MCF 10A (cell line): ENCODE data around the gene AMZ1. TPM values are rescaled to one million over a fixed set of nuclear protein-coding genes. Genes with fewer than 3 reads are reported as not detected.

Experiments
- BruUV-seq: library from RNA; stranded (reverse); fragments of 400-500 nt; replicated peaks from 2 replicates; lab custom pipeline; 2021; lab: Mats Ljungman, UMichigan
- CTCF ChIA-PET: fragments of 300-600 bp; sonication (Branson Sonifier 250); formaldehyde crosslinking; extraction: SDS; loops from one replicate; lab custom pipeline; 2021; ENCODE audit warnings: antibody characterized with exemption, inconsistent platforms; lab: Yijun Ruan, JAX
- POLR2A ChIA-PET: fragments of 300-600, 350-650 bp; sonication (Branson Sonifier 250); formaldehyde crosslinking; extraction: SDS; loops from one replicate; lab custom pipeline; 2020; ENCODE audit warnings: antibody characterized with exemption, inconsistent platforms; lab: Yijun Ruan, JAX
- DNase-seq: peaks from one replicate; pipeline ENCODE4 v3.0.0-alpha.2; 2018; ENCODE audit not compliant: unreplicated experiment
- H3K27ac Mint-ChIP-seq: one replicate; pipeline ENCODE4 v1.8.0; 2022; ENCODE audit warnings: mild to moderate bottlenecking, low read depth, mixed read lengths; ENCODE audit not compliant: unreplicated experiment
- H3K27me3 Mint-ChIP-seq: one replicate; pipeline ENCODE4 v1.8.0; 2022; ENCODE audit warnings: mixed read lengths; ENCODE audit not compliant: insufficient read depth, unreplicated experiment
- H3K36me3 Mint-ChIP-seq: one replicate; pipeline ENCODE4 v1.8.0; 2022; ENCODE audit warnings: mild to moderate bottlenecking, moderate library complexity, mixed read lengths; ENCODE audit not compliant: insufficient read depth, unreplicated experiment
- H3K4me1 Mint-ChIP-seq: one replicate; pipeline ENCODE4 v1.8.0; 2022; ENCODE audit warnings: mixed read lengths; ENCODE audit not compliant: insufficient read depth, unreplicated experiment
- H3K4me3 Mint-ChIP-seq: one replicate; pipeline ENCODE4 v1.8.0; 2022; ENCODE audit warnings: mild to moderate bottlenecking, moderate library complexity, mixed read lengths; ENCODE audit not compliant: unreplicated experiment
- H3K9me3 Mint-ChIP-seq: one replicate; pipeline ENCODE4 v1.8.0; 2022; ENCODE audit warnings: mixed read lengths; ENCODE audit not compliant: unreplicated experiment
- intact Hi-C: fragments of 100-400 bp; cut with micrococcal nuclease; formaldehyde crosslinking; loops from 2 replicates; pipeline ENCODE4 v1.14.1; 2022
- total RNA-seq: library from RNA; stranded (reverse); gene quantifications from 2 replicates; pipeline ENCODE4 v1.2.3, GENCODE V29; 2022
- TF ChIP-seq, protein P1 (sequence below): fragments of 200-600 bp; IDR thresholded peaks from one replicate; pipeline ENCODE4 v1.8.0; 2022; ENCODE audit warnings: antibody characterized with exemption, mild to moderate bottlenecking; ENCODE audit not compliant: unreplicated experiment

Gene AMZ1
- total RNA-seq, 1 experiment from 2014 or later, result not detected

DNA sequence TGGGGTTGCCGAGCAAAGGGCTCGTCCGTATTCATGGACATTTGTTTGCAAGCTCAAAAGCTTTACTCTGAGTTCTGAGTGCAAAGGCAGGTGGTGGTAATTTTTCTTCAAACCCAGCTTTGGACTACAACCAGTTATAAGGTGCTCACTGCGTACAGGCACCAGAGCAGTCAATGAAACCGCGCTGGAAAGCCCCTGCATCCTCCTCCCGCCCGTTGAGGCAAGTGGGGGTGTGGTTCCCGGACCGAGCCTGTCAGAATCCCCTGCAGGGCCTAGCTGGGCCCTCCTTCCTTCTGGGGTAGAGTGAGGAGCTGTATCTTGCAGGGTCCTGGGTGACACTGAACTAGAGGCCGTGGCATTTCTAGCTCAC lies 22.3 kb downstream of the AMZ1 start:
- TF ChIP-seq, protein P1, sequence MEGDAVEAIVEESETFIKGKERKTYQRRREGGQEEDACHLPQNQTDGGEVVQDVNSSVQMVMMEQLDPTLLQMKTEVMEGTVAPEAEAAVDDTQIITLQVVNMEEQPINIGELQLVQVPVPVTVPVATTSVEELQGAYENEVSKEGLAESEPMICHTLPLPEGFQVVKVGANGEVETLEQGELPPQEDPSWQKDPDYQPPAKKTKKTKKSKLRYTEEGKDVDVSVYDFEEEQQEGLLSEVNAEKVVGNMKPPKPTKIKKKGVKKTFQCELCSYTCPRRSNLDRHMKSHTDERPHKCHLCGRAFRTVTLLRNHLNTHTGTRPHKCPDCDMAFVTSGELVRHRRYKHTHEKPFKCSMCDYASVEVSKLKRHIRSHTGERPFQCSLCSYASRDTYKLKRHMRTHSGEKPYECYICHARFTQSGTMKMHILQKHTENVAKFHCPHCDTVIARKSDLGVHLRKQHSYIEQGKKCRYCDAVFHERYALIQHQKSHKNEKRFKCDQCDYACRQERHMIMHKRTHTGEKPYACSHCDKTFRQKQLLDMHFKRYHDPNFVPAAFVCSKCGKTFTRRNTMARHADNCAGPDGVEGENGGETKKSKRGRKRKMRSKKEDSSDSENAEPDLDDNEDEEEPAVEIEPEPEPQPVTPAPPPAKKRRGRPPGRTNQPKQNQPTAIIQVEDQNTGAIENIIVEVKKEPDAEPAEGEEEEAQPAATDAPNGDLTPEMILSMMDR, result no peak
- no peaks in the 10 kb centered on the region for H3K27me3 Mint-ChIP-seq
- ChIA-PET POLR2A (interaction anchor here (0.6 to 1.7 kb wide), 3 partner anchors 11 to 48 kb away, joined by 3 to 5 read pairs (median 3); no protein-coding TSS in a partner anchor), CTCF (interaction anchor here (0.6 to 2.2 kb wide), 17 partner anchors 9 to 564 kb away, joined by 3 to 9 read pairs (median 4); no protein-coding TSS in a partner anchor)
- H3K9me3 Mint-ChIP-seq, result no peaks in the 10 kb centered on the region
- BruUV-seq, result no TSS peak
- DNase-seq, result no peak
- no peaks in the 10 kb centered on the region for H3K36me3 Mint-ChIP-seq
- intact Hi-C loops, result no loop called here
- H3K4me3 Mint-ChIP-seq, result no peak overlapping the region
- H3K27ac Mint-ChIP-seq, result no peak overlapping the region
- H3K4me1 Mint-ChIP-seq, result no peaks in the 10 kb centered on the region

DNA sequence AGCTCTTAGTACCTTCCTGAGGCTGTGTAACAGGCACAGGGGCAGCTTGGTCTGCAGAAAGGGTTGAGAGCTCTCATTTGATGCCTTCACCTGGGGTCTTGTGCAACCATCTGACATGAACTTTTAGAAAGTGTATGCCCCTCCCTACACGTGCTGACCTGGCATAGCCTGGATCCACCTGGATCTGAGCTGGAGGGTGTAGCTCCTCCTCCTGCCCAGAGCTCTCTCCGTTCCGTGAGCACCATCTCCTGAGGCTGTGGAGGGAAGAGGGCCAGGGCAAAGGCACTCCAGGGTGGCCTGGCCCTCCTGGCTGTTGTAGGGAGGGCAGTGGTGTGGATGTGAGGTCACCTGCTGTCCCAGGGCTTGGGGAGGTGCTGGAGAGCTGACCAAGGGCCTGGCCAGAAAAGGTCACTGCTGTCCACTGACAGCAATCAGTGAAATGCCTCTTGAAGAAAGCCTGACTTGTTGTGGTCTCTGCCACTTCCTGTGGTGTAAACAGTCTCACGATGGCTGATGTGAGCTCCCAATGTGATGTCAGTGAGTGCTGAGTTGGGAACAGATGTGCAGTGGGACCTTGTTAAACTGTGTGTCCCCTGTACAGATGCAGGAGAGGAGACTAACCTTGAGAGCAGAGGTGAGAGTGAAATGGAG lies 23.0 kb downstream of the AMZ1 start:
- Mint-ChIP-seq H3K27me3 (no peaks in the 10 kb centered on the region), H3K36me3 (no peaks in the 10 kb centered on the region), H3K27ac (no peak overlapping the region), H3K4me3 (no peak overlapping the region), H3K9me3 (no peaks in the 10 kb centered on the region), H3K4me1 (no peaks in the 10 kb centered on the region)
- TF ChIP-seq, protein P1, result no peak
- DNase-seq, result no peak
- ChIA-PET CTCF (interaction anchor here (0.6 to 2.2 kb wide), 10 partner anchors 8 to 563 kb away, joined by 3 to 9 read pairs (median 6); no protein-coding TSS in a partner anchor), POLR2A (interaction anchor here (1.2 kb wide), 1 partner anchor 12 kb away, joined by 3 read pairs; no protein-coding TSS in a partner anchor)
- intact Hi-C loops, result no loop called here
- BruUV-seq, result no TSS peak

DNA sequence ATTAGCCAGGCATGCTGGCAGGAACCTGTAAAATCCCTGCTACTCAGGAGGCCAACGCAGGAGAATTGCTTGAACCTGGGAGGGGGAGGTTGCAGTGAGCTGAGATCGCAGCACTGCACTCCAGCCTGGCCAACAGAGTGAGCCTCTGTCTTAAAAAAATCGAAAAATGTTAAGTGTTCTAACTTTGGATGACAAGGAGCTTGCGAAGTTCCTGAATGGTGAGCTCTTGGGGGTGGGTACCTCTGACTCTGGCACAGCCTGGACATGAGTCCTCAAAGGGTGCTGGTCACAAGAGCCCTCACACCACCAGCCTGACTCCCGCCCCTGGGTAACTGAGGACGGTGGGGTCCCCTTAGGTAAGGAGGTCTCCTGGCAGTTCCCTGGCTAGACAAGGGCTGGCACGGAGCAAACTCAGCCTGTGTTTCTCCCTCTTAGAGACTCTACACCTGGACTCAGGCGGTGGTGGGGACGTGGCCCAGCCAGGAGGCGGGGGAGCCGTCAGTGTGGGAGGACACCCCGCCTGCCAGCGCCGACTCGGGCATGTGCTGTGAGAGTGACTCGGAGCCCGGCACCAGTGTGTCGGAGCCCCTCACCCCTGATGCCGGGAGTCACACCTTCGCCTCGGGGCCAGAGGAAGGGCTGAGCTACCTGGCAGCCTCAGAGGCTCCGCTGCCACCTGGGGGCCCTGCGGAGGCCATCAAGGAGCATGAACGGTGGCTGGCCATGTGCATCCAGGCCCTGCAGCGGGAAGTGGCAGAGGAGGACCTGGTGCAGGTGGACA lies 24.1 kb downstream of the AMZ1 start:
- no TSS peak for BruUV-seq
- CTCF ChIA-PET, result interaction anchor here (0.6 to 0.7 kb wide), 2 partner anchors 65 to 1477 kb away, joined by 3 read pairs; no protein-coding TSS in a partner anchor
- H3K4me1 Mint-ChIP-seq, result no peaks in the 10 kb centered on the region
- H3K4me3 Mint-ChIP-seq, result no peak overlapping the region
- POLR2A ChIA-PET, result no interaction called here
- intact Hi-C loops, result no loop called here
- H3K27me3 Mint-ChIP-seq, result no peaks in the 10 kb centered on the region
- TF ChIP-seq, protein P1, result no peak
- no peaks in the 10 kb centered on the region for H3K9me3 Mint-ChIP-seq
- H3K27ac Mint-ChIP-seq, result no peak overlapping the region
- no peaks in the 10 kb centered on the region for H3K36me3 Mint-ChIP-seq
- DNase-seq, result no peak

DNA sequence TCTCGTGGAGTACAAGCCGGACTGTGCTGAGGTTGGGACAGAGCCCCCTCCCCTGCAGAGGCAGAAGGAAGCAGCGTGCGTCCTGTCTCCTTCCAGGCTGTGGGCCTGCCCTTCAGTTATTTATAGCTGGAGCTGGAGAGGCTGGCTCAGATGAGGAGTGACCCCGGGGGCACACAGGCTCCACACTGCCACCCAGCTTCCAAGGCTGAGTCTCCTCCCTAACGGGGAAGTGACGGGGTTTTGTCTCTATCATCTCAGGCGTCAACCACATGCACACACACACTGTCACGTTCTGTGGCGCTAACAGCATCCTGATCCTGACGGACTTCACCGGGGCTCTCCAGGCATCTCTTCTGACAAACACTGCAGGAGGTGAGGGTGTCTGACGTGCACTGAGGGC lies 25.4 kb downstream of the AMZ1 start:
- CTCF ChIA-PET, result interaction anchor here (0.5 to 1.4 kb wide), 7 partner anchors 32 to 318 kb away, joined by 3 to 5 read pairs (median 3); no protein-coding TSS in a partner anchor
- peaks cover 11% of the 10 kb centered on the region for H3K36me3 Mint-ChIP-seq
- H3K4me1 Mint-ChIP-seq, result no peaks in the 10 kb centered on the region
- TF ChIP-seq, protein P1, result no peak
- H3K27ac Mint-ChIP-seq, result no peak overlapping the region
- POLR2A ChIA-PET, result interaction anchor here (0.6 kb wide), 1 partner anchor 1146 kb away, joined by 3 read pairs; no protein-coding TSS in a partner anchor
- no peaks in the 10 kb centered on the region for H3K9me3 Mint-ChIP-seq
- H3K27me3 Mint-ChIP-seq, result no peaks in the 10 kb centered on the region
- no peak for DNase-seq
- intact Hi-C loops, result no loop called here
- no peak overlapping the region for H3K4me3 Mint-ChIP-seq
- BruUV-seq, result no TSS peak
